HTERT RPE-1 (cell line): ENCODE measurements around the gene YIPF1.
"Not testable (repeated sequence)": the region's sequence is repeated elsewhere in the genome, so short reads cannot be mapped to it uniquely, and the experiment has no call there.

Source experiments
- in situ Hi-C: fragments of 300-500 bp; cut with MboI; formaldehyde crosslinking; loops from 4 replicates; pipeline ENCODE4 v1.14.3; 2020; ENCODE audit warnings: low sequenced_read_pairs

The YIPF1 gene

GRCh38 chr1:53895421-53895820 lies 5.8 kb upstream of the YIPF1 start:
- in situ Hi-C loops: no loop called here

- in situ Hi-C loops: no loop called here
Measured at GRCh38 chr1:53894644-53895043, 5.0 kb upstream of the YIPF1 start.

GRCh38 chr1:53893999-53894636 lies 4.5 kb upstream of the YIPF1 start, which contains the start of gene DIO1:
DIO1 (plus strand) TSS chr1:53894187; CDS start chr1:53894211, 24 bp downstream.
- in situ Hi-C loops: no loop called here

DNA sequence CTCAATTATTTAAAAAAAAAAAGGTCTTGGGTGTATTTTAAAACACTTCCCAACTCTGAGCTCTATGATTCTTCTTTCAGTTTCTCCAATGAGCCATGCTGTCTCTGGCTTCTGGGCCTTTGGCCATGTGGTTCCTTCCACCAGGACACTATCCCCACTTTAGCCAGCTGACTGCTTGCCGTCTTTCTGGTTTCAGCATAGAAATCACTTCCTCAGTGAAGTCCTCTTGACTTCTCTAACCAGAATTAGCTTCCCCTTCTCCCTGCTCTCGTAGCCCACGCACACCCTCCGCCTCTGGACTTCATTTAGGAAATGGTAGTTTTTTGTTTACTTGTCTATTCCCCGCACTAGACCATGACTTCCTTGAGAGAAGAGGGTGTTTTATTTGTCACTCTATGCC lies 3.3 kb upstream of the YIPF1 start:
- in situ Hi-C loops: no loop called here

DNA sequence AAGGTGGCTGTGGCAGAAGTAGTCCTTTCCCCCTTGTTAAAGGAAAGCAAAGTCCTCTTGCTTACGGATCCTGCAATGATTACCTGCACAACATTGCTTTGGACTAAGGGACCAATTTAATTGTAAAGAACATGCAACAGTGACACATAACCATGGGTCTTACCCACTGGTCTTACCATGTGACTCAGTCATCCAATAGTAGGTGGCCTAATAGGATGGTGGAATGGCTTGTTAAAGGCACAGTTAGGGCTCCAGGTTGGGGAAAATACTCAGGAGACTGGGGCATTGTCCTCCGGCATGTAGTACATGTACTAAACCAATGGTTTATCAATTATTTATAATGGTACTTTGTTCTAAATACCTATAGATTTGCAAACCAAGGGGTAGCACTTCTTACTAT lies 2.1 kb upstream of the YIPF1 start:
- in situ Hi-C loops: no loop called here

DNA sequence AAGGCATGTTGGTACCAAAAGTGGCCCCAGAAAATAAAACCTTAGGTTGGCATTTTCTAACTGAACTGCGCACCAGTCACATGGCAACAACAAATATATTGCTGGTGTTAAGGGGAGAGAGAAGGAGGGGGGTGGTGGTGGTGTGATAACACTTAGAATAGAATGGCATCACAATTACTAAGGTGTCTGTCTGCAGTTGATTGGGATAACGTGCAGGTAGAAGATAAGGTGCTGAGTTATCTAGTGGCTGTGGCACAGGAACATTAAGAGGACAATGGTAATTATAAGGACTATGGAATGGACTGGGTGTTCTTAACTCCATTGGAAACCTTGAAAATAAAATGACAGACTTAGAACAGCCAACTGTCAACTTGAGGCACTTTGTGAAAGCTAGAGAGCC lies 1.4 kb upstream of the YIPF1 start:
- in situ Hi-C loops: no loop called here

- in situ Hi-C loops: no loop called here
Measured at GRCh38 chr1:53890522-53890941, 935 bp upstream of the YIPF1 start.

DNA sequence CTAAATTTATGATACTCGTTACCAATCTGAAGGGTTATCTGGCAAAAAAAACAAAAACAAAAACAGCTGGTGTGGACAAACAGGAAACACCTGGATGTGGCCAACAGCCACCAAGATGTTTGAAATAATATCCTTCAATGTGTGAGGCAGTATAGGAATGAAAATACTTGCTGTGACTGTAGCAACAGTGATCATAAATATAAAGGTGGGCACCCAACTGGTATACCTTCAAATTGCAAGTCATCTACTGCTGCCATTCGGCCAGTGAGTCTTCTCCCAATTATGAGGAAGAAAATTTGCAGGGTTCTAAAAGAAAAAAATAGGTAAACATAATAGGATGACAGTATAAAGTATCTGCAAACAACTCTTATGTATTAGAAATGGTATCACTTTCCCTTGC lies 916 bp downstream of the YIPF1 start:
- in situ Hi-C loops: no loop called here

GRCh38 chr1:53883600-53883999 lies 6.0 kb downstream of the YIPF1 start:
- in situ Hi-C loops: not testable (repeated sequence)

- in situ Hi-C loops: not testable (repeated sequence)
Measured at GRCh38 chr1:53881853-53882252, 7.7 kb downstream of the YIPF1 start.

DNA sequence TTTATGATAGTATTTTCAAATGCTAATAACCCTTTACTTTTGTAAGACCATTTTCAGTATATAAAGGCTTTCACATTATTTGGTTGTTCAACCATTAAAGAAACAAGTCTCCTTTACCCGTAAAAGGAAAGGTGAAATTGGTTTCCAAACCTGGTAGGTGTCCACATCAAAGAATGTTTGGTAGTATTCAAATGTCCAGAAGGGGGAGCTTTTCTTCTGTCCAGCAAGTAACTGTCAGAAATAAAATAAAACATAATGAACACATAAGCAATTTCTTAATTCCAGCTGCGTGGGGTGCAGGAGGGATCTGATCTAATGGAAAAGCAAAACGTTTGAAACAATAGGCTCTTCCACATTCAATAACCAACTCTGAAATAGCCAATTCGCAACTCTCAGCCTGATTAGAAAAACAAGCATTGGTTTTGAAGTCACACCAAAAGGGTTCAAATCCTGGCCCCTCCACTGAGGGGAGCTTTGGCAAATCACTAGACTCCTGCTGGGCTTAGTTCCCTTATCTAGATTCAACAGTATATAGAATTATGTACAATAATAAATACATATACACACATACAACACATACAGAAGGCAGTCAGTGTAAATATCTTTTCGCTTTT lies 11.0 kb downstream of the YIPF1 start:
- in situ Hi-C loops: no loop called here

DNA sequence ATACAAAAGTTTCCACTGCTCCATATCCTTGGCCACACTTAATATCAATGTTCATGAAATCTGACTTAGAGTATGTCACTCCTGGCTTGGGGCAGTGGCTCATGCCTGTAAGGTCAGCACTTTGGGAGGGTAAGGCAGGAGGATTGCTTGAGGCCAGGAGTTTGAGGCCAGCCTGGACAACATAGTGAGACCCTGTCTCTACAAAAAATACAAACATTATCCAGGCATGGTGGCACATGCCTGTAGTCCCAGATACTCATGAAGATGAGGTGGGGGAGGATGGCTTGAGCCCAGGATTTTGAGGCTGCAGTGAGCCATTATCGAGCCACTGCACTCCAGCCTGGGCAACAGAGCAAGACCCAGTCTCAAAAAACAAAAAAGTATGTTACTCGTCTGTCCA lies 14.4 kb downstream of the YIPF1 start:
- in situ Hi-C loops: not testable (repeated sequence)

DNA sequence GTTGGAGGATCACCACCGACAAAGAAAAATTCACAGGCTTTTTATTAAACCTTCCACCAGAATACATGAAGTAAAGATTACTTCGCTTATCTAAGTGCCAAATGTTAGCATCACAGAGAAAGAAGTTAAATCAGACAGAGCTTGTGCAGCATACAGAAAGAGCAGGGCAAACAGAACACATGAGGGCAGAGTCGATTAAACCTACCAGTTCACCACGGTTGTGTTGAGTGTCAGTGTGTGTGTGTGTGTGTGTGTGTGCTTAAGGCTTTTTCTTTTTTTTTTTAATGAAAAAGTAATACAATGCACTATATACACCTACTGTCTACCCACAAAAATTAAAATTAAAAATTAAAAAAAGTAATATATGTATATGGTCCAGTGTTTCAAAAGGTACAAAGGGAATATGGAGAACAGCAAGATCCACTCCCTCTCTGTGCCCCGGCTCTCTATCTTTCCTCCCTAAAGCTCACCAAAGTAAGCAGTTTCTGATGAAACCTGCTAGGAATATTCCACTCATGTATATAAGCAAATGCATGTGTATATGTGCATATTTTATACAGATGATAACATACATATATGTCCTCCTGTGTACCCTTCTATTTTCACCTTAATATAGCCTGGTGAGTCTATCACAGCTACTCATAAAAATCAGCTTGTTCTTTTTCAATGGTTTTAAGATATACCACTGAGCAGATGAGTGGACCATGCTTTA lies 17.7 kb downstream of the YIPF1 start:
- in situ Hi-C loops: loop anchor here (25.0 kb wide), 1 partner anchor 90 kb away; no protein-coding TSS in a partner anchor

- in situ Hi-C loops: loop anchor here (25.0 kb wide), 1 partner anchor 91 kb away; no protein-coding TSS in a partner anchor
Measured at GRCh38 chr1:53871221-53871620, 18.4 kb downstream of the YIPF1 start.

- in situ Hi-C loops: loop anchor here (25.0 kb wide), 1 partner anchor 93 kb away; no protein-coding TSS in a partner anchor
Measured at GRCh38 chr1:53869454-53870117, 20.0 kb downstream of the YIPF1 start.

GRCh38 chr1:53868565-53868964 lies 21.0 kb downstream of the YIPF1 start:
- in situ Hi-C loops: loop anchor here (25.0 kb wide), 1 partner anchor 94 kb away; no protein-coding TSS in a partner anchor

DNA sequence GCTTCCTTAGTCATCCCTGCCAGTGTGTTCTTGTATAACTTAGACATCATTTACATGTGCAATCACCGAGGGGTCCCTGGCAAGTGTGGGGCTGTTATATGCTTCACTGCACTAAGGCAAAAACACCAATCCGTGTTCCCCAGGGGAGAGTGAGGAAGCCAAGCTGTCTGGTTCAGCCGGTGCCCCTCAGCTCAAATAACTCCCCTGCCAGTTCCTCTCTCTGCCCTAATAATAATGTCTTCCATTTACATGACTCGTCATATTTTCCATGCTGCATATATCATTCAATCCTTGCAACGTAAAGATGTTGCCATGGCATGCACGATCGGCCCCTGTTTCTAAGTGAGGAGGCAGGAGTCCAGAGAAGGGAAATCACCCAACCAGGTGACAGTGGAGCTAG lies 27.1 kb downstream of the YIPF1 start:
- in situ Hi-C loops: loop anchor here (25.0 kb wide), 1 partner anchor 100 kb away; no protein-coding TSS in a partner anchor

DNA sequence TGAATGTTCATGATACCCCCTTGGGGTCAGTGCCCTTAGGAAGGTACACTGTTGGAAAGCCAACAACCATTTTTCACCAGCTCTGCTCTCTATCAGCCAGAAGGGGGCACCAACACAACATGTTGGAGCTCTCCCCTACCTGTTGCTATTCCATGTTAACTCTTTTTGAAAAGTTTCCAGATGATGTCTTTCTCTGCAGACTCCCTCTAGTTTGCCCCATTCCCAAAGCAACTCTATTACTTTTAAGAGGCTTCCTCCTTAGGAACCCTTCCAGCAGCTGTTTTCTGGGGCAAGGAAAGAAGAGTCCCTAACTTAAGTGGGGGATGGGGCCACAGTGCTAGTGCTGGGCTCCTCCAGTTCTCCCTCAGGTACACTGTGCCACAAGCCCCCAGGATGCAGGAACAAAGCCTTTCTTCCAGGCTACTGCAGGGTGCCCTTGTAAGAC lies 28.6 kb downstream of the YIPF1 start:
- in situ Hi-C loops: loop anchor here (25.0 kb wide), 1 partner anchor 101 kb away; no protein-coding TSS in a partner anchor

- in situ Hi-C loops: loop anchor here (25.0 kb wide), 1 partner anchor 111 kb away; no protein-coding TSS in a partner anchor
Measured at GRCh38 chr1:53851571-53852285, 37.9 kb downstream of the YIPF1 start.

DNA sequence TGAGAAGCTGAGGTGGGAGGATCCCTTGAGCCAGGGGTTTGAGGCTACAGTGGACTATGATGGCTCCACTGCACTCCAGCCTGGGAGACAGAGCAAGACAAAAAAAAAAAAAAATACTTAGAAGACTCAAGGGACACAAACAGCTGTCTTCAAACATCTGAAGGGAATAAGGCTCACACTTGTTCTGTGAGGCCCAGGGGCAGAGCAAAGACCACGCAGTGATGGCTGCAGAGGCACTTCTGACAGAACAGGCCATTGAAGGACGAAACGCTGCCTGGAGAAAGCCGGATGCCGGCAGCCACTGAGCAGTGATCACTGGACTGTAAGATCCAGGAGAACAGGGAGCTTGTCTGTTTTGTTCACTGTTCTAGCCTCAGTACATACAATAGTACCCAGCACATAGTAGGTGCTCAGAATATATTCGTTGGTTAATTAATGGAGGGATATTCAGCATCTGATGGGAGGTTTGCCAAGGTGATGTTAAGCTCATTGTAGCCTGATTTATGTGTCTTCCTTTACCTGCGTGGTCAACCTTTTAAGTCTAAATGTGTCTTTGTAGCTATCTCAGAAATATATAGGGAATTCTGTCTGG lies 39.4 kb downstream of the YIPF1 start:
- in situ Hi-C loops: loop anchor here (25.0 kb wide), 1 partner anchor 112 kb away; no protein-coding TSS in a partner anchor
